NCI-H146 treated with DMSO at 0.1 percent for 48 hours (cell line): ENCODE measurements around the gene LGI4.
"Not testable (repeated sequence)": the region's sequence is repeated elsewhere in the genome, so short reads cannot be mapped to it uniquely, and the experiment has no call there.

Experiments
- DNase-seq: peaks from one replicate; lab custom pipeline; 2025; ENCODE audit not compliant: unreplicated experiment; lab: John Stamatoyannopoulos, UW

LGI4 gene

DNA sequence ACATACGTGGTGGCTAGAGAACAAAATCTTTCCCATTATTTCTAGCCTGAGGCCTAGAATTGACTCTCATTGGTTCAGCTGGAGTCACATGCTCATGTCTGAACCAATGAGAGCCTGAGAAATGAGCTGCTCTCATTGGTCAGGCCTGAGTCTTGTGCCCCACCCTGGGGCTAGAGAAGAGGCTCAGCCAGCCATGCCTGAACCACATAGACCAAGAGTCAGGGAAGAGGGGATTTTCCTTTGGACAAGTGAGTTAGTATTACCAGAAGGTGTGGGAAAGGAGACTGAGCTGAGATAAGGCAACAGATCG is 26.5 kb upstream of the LGI4 start:
- DNase-seq = no peak

GRCh38 chr19:35160629-35161433 is 26.0 kb upstream of the LGI4 start:
- DNase-seq = no peak

DNA sequence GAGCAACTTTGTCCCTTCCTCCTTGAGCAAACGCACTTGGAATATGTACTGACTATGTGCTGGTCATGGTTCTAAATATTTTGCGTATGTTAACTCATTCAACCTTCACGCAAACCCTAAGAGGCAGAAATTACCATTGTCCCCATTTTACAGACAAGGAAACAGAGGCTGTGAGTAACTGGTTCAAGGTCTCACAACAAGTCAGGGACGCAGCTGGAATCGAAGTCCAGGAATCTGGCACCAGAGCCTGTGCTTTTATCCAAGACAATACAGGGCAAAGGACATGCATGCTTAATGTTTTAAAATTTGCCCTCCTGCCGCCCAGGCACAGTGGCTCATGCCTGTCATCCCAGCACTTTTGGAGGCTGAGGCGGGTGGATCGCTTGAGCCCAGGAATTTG is 24.7 kb upstream of the LGI4 start:
- no peak for DNase-seq

- DNase-seq = no peak
These were observed 22.6 kb upstream of the LGI4 start for GRCh38 chr19:35157431-35157830.

GRCh38 chr19:35156673-35157014 is 21.8 kb upstream of the LGI4 start:
- no peak for DNase-seq

GRCh38 chr19:35155981-35156672 is 21.3 kb upstream of the LGI4 start:
- DNase-seq = peak; percentile 22

DNA sequence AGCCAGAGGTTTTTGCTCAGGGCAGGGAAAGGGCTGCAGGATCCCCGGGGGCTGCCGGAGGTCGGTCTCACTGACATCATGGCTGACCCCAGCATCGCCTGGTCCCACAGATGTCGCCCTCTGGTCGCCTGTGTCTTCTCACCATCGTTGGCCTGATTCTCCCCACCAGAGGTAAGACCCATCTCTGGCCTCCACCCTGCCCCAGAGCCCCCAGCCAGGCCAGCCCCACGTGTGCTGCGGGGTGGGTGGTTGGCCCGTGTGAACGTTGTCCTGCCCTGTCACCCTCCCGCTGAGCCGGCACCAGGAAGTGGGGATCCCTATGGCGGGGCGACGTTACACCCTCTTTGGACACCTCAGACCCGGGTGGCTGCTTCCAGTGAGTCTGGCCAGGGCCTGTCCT is 20.6 kb upstream of the LGI4 start:
- DNase-seq = no peak

DNA sequence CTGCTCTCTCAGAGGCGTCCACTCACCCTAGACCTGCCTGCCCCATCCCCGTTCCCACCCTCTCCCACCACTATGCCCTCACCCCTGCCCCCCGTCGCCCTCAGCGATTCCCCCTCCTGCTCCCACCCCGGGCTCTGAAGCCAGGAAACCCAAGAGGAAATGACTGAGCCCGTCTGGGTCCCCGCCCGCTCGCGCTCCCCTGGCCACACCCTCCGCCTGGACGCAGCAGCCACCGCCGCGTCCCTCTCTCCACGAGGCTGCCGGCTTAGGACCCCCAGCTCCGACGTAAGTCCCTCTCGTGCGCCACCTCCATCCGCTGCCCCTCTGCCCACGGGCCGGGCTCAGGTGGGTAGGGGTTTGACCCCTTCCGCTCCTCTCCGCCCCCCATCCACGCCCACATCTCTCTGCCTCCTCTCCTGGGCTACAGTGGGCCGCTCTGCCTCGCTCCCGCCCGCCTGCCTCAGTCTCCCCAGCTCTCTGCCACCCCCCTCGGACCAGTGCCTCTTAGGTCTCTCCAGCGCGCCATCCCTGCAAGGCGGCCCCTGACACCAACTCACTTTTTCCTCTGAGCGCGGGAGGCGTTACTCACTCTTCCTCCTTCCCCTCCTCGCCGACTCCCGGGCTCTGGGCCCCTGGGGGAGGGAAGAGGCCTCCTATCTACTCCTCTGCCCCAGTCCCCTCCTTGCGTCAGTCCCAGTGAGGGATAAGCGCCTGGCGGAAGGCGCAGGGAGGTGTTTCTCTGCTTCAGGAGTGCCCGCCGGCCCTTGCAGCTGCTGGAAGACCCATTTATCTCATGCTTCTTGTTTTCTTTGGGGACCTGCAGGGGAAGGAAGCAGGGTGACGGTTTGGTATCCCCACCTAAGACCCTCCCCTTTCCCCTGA is 19.9 kb upstream of the LGI4 start, which contains the start of gene FXYD5:
FXYD5 (plus strand) TSS at position 211 of the 882 bp plus-strand sequence. CDS start 816 bp downstream, outside the sequence.
- DNase-seq = no peak

DNA sequence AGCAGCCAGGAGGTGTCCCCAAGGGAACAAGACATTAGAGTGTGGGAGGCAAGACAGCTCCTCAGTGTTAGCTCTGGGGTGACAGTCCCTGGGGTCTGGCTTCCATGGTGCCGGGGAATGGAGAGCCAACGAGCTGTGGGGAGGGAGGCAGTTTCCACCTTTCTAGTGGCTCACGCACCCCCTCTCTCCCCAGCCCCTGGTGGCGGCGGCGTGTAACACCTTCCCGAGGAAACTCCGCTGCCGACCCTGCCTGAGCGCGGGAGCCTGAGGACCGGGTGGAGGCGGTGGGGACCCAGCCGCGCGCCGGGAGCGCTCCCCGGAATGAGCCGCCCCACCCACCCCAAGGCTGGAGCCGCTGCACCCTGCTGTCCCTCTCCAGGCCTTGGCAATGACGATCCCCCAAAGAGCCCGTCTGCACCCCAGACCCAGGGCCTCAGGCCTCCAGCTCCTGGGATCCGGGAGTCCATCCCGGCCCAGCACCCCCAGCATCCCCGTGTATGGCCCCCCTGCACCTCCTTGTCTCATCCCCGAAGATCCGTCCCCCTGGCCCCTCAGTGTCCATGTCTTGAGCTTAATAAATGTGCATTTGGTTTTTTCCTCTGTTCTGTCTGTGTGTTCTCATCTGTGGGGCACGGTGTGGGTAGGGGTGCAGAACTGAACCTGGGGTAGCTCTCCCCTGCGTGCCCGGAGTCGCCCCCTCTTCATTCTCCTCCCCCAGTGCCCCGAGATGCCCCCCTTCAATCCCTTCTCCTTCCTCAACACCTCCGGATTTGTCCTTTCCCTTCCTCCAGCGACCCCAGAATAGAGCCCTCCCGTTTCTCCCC is 19.1 kb upstream of the LGI4 start:
- DNase-seq = no peak

- not testable (repeated sequence) for DNase-seq
These were observed 18.3 kb upstream of the LGI4 start for GRCh38 chr19:35153129-35153522.

DNA sequence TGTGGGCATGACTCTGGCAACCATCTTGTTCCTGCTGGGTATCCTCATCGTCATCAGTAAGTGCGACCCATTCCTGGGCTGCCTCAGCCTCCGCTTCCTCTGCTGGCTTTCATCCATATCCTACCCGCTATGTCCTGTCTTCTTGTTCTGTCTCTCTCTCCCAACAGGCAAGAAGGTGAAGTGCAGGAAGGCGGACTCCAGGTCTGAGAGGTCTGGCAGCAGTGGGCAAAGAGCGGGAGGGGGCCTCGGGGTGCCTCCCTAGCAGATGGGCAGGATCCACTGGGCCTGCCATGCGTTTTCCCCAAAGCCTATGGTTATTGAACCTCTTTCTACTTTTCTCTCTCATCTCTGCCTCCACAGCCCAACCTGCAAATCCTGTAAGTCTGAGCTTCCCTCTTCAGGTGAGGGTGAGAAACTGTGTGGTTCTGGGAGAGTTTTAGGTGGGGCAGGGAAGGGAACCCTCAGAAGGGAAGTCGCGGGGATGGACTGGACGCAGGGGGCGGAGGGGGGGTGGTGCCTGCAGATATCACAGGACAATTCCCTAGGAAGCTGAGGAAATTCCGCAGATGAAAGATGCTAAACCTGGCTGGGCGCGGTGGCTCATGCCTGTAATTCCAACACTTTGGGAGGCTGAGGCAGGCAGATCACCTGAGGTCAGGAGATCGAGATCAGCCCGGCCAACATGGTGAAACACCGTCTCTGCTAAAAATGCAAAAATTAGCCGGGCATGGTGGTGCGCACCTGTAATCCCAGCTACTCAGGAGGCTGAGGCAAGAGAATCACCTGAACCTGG is 16.6 kb upstream of the LGI4 start:
- DNase-seq = no peak

DNA sequence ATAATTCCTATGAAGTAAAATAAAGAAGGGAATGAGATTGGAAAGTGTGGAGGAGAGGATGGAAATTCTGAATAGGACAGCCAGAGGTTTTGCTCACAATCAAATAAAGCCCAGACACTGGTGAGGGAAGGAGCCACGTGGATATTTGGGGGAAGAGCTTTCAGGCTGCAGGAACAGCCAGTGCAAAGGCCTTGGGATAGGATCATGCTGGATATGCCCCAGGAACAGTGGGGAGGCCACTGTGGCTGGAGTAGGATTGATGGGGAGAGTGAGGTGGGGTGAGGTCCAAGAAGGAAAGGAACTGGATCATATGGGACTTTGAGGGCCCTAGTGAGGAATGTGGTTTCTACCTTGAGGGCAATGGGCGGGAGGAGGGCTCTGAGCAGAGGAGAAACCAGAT is 15.6 kb upstream of the LGI4 start:
- no peak for DNase-seq

- DNase-seq = no peak
These were observed 14.6 kb upstream of the LGI4 start for GRCh38 chr19:35149463-35149862.

GRCh38 chr19:35146746-35147459 is 12.0 kb upstream of the LGI4 start:
- DNase-seq = no peak

GRCh38 chr19:35144600-35145436 is 10.0 kb upstream of the LGI4 start:
- no peak for DNase-seq

GRCh38 chr19:35144259-35144599 is 9.4 kb upstream of the LGI4 start:
- DNase-seq = no peak

GRCh38 chr19:35143818-35144217 is 9.0 kb upstream of the LGI4 start:
- DNase-seq = no peak

DNA sequence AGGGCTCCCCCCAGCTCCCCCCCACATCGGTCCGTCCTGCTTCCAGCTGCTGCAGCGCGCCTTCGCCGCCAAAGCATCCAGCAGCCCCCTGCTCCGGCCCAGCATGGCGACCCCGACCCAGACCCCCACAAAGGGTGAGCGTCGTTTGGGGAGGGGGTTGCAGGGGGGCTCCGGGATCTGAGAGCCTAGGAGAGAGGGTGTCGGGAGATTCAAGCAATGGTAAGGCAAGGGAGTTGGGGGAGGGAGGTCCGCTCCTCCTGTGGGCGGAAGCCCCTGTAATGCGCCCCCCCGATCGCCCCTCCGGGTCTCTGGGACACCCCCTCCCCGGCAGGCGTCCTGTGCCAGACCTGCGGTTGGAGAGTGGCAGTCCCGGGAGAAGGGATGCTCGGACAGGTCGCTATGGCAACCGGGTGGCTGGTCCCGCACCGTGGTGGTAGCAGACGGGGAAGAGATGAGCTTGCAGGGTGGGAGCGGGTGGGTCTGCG is 8.4 kb upstream of the LGI4 start, which contains the start of gene FXYD7:
FXYD7 (plus strand) TSS at position 25 of the 485 bp plus-strand sequence; CDS start at position 104, 79 bp downstream.
- no peak for DNase-seq
